T-cell (primary cell): ENCODE results near the gene LRRC4C. TPM values are rescaled to one million over a fixed set of nuclear protein-coding genes. Genes with fewer than 3 reads are reported as not detected.

Source experiments
- ATAC-seq, 4 experiments: fragments of 200-7000 bp in 3 of 4; fragments of 150-1000 bp in 1 of 4; cut with Tn5 transposase; replicated peaks in 1 of 4; 1 replicate in 3 of 4; 2 replicates in 1 of 4; pipeline ENCODE4 v1.10.0; 2021; ENCODE audit warnings: moderate library complexity in 3 of 4, mild to moderate bottlenecking in 2 of 4, moderate number of reproducible peaks in 1 of 4
- CTCF ChIA-PET, 2 donors: fragments of 300-600 bp; sonication (Branson Sonifier 250); formaldehyde crosslinking; loops; one replicate each; lab custom pipeline; 2022; ENCODE audit warnings: antibody characterized with exemption in 2 of 2; lab: Charles Lee
- POLR2A ChIA-PET, 2 donors: fragments of 300-600 bp; sonication (Branson Sonifier 250); formaldehyde crosslinking; loops; one replicate each; lab custom pipeline; 2022; ENCODE audit warnings: antibody characterized with exemption in 2 of 2; lab: Charles Lee
- DNase-seq, 35 experiments: peaks; one replicate each; pipeline versions ENCODE4 v3.0.0 to v3.0.0-alpha.2; 2013 to 2023
- H3K27ac ChIP-seq: one replicate; pipeline ENCODE4 v1.5.1; 2013; ENCODE audit warnings: low read length
- H3K27me3 ChIP-seq, 2 experiments: replicated peaks in 1 of 2; 1 replicate in 1 of 2; 2 replicates in 1 of 2; pipeline versions ENCODE4 v1.6.1 to v1.7.0; 2013; ENCODE audit warnings: low read length in 1 of 2, mixed read lengths in 1 of 2; ENCODE audit not compliant: control insufficient read depth in 2 of 2, insufficient read depth in 2 of 2; ENCODE audit errors: extremely low read depth in 1 of 2
- H3K36me3 ChIP-seq, 2 donors: 1 replicate in 1 of 2; 2 replicates in 1 of 2; pipeline versions ENCODE4 v1.6.1 to v1.7.0; 2013; ENCODE audit warnings: low read length in 1 of 2; ENCODE audit not compliant: control insufficient read depth in 2 of 2, insufficient read depth in 1 of 2; ENCODE audit errors: extremely low read depth in 1 of 2
- H3K4me1 ChIP-seq, 2 experiments: 1 replicate in 1 of 2; 2 replicates in 1 of 2; pipeline versions ENCODE4 v1.6.1 to v1.7.0; 2013; ENCODE audit warnings: low read length in 2 of 2, mixed read lengths in 1 of 2; ENCODE audit not compliant: insufficient read depth in 2 of 2, control insufficient read depth in 1 of 2; ENCODE audit errors: extremely low read depth in 1 of 2
- H3K4me3 ChIP-seq, 2 donors: 1 replicate in 1 of 2; 2 replicates in 1 of 2; pipeline versions ENCODE4 v1.5.1 to v1.7.0; 2013; ENCODE audit warnings: mild to moderate bottlenecking in 2 of 2, low read length in 1 of 2, moderate library complexity in 1 of 2; ENCODE audit not compliant: control insufficient read depth in 1 of 2; ENCODE audit errors: extremely low read depth in 1 of 2
- H3K9me3 ChIP-seq: 2 replicates; pipeline ENCODE4 v1.7.0; 2013
- H3K27ac Mint-ChIP-seq, 2 donors: one replicate each; pipeline ENCODE4 v1.8.0; 2020 to 2021; ENCODE audit warnings: mild to moderate bottlenecking in 2 of 2, mixed read lengths in 2 of 2
- H3K27me3 Mint-ChIP-seq, 2 donors: one replicate each; pipeline ENCODE4 v1.8.0; 2021 to 2022; ENCODE audit warnings: mixed read lengths in 2 of 2
- H3K36me3 Mint-ChIP-seq: one replicate; pipeline ENCODE4 v1.8.0; 2021; ENCODE audit warnings: mixed read lengths
- H3K4me1 Mint-ChIP-seq, 3 donors: one replicate each; pipeline ENCODE4 v1.8.0; 2020 to 2022; ENCODE audit warnings: mixed read lengths in 3 of 3, mild to moderate bottlenecking in 1 of 3
- H3K4me3 Mint-ChIP-seq, 3 donors: one replicate each; pipeline ENCODE4 v1.8.0; 2020 to 2022; ENCODE audit warnings: mild to moderate bottlenecking in 3 of 3, mixed read lengths in 3 of 3, moderate library complexity in 3 of 3
- H3K9me3 Mint-ChIP-seq, 3 donors: one replicate each; pipeline ENCODE4 v1.8.0; 2020 to 2022; ENCODE audit warnings: mixed read lengths in 3 of 3
- WGBS: methylation state at CpG from one replicate; pipeline ENCODE4 v1.1.5; 2013; ENCODE audit warnings: missing lambda C conversion rate; ENCODE audit not compliant: insufficient coverage; 5-methylcytosine and 5-hydroxymethylcytosine counted together
- total RNA-seq, 35 experiments: library from RNA in 6 of 35; stranded (reverse) in 6 of 35; fragments of 120-200 nt in 1 of 35; gene quantifications; one replicate each; pipeline versions ENCODE4 v1.2.1 to v1.2.4 and lab custom pipeline; 2013 to 2026

LRRC4C gene
- total RNA-seq, 5 donors from 2014 or later (not counting 1 experiment from before 2014, with no cell fraction given) = not detected

GRCh38 chr11:40686765-40687164, 772.7 kb downstream of the LRRC4C start:
- no CpG with 5 or more reads among the region's 5 CpGs for WGBS

GRCh38 chr11:40683010-40683409, 776.4 kb downstream of the LRRC4C start:
- Mint-ChIP-seq H3K9me3 (peaks cover 4 to 26% (median 23%) of the 10 kb centered on the region in 3 donors), H3K36me3 (no peaks in the 10 kb centered on the region), H3K4me1 (no peaks in the 10 kb centered on the region), H3K27me3 (no peaks in the 10 kb centered on the region), H3K4me3 (no peak overlapping the region), H3K27ac (no peak overlapping the region)
- no peak overlapping the region for H3K27ac ChIP-seq
- no peak for DNase-seq
- no peaks in the 10 kb centered on the region for H3K36me3 ChIP-seq
- CTCF ChIA-PET = no interaction called here
- H3K27me3 ChIP-seq = no peaks in the 10 kb centered on the region
- H3K4me3 ChIP-seq = no peak overlapping the region
- POLR2A ChIA-PET = no interaction called here
- no peak for ATAC-seq
- 83% methylated on average over 1 of the region's 7 CpGs for WGBS
- peaks cover 3% of the 10 kb centered on the region for H3K9me3 ChIP-seq
- H3K4me1 ChIP-seq = no peaks in the 10 kb centered on the region

More at GRCh38 chr11:40686765-40687164, 772.7 kb downstream of the LRRC4C start:
- ATAC-seq = no peak
- Mint-ChIP-seq H3K36me3 (no peaks in the 10 kb centered on the region), H3K4me3 (no peak overlapping the region), H3K4me1 (no peaks in the 10 kb centered on the region), H3K27me3 (no peaks in the 10 kb centered on the region), H3K27ac (no peak overlapping the region), H3K9me3 (peaks cover 7 to 17% (median 14%) of the 10 kb centered on the region in 3 donors)
- ChIA-PET CTCF (no interaction called here), POLR2A (no interaction called here)
- Histone ChIP-seq H3K9me3 (no peaks in the 10 kb centered on the region), H3K36me3 (no peaks in the 10 kb centered on the region), H3K4me3 (no peak overlapping the region), H3K4me1 (no peaks in the 10 kb centered on the region), H3K27me3 (no peaks in the 10 kb centered on the region), H3K27ac (no peak overlapping the region)
- no peak for DNase-seq

- H3K9me3 ChIP-seq = peaks cover 3% of the 10 kb centered on the region
- no peaks in the 10 kb centered on the region for H3K4me1 ChIP-seq
- H3K27me3 ChIP-seq = no peaks in the 10 kb centered on the region
- Mint-ChIP-seq H3K9me3 (peaks cover 4 to 38% (median 31%) of the 10 kb centered on the region in 3 donors), H3K27me3 (no peaks in the 10 kb centered on the region), H3K4me1 (no peaks in the 10 kb centered on the region), H3K27ac (no peak overlapping the region), H3K36me3 (no peaks in the 10 kb centered on the region), H3K4me3 (no peak overlapping the region)
- H3K27ac ChIP-seq = no peak overlapping the region
- no peaks in the 10 kb centered on the region for H3K36me3 ChIP-seq
- H3K4me3 ChIP-seq = no peak overlapping the region
- POLR2A ChIA-PET = no interaction called here
- DNase-seq (no peak), ATAC-seq (no peak)
- CTCF ChIA-PET = no interaction called here
- 77% methylated on average over 2 of the region's 3 CpGs for WGBS
These were observed 780.2 kb downstream of the LRRC4C start for GRCh38 chr11:40679276-40679675.

GRCh38 chr11:40647295-40647694, 812.2 kb downstream of the LRRC4C start:
- Mint-ChIP-seq H3K4me3 (no peak overlapping the region), H3K4me1 (no peaks in the 10 kb centered on the region), H3K36me3 (no peaks in the 10 kb centered on the region), H3K27me3 (no peaks in the 10 kb centered on the region), H3K27ac (no peak overlapping the region), H3K9me3 (peaks cover 12 to 50% (median 34%) of the 10 kb centered on the region in 3 donors)
- H3K27ac ChIP-seq = no peak overlapping the region
- no peaks in the 10 kb centered on the region for H3K27me3 ChIP-seq
- H3K36me3 ChIP-seq = no peaks in the 10 kb centered on the region
- POLR2A ChIA-PET = no interaction called here
- CTCF ChIA-PET = no interaction called here
- H3K9me3 ChIP-seq = no peaks in the 10 kb centered on the region
- DNase-seq (no peak), ATAC-seq (no peak)
- H3K4me3 ChIP-seq = no peak overlapping the region
- 85% methylated on average over 2 of the region's 2 CpGs for WGBS
- no peaks in the 10 kb centered on the region for H3K4me1 ChIP-seq

- Mint-ChIP-seq H3K4me3 (no peak overlapping the region), H3K9me3 (peaks cover 16 to 33% (median 20%) of the 10 kb centered on the region in 3 donors), H3K36me3 (no peaks in the 10 kb centered on the region), H3K4me1 (no peaks in the 10 kb centered on the region), H3K27me3 (no peaks in the 10 kb centered on the region), H3K27ac (no peak overlapping the region)
- no peaks in the 10 kb centered on the region for H3K27me3 ChIP-seq
- ATAC-seq (no peak), DNase-seq (no peak)
- H3K4me3 ChIP-seq = no peak overlapping the region
- H3K9me3 ChIP-seq = no peaks in the 10 kb centered on the region
- ChIA-PET CTCF (no interaction called here), POLR2A (no interaction called here)
- no peaks in the 10 kb centered on the region for H3K36me3 ChIP-seq
- no peaks in the 10 kb centered on the region for H3K4me1 ChIP-seq
- no CpG with 5 or more reads among the region's 1 CpG for whole genome bisulfite sequencing
- no peak overlapping the region for H3K27ac ChIP-seq
These were observed 817.2 kb downstream of the LRRC4C start for GRCh38 chr11:40642284-40642683.

- H3K27ac ChIP-seq = no peak overlapping the region
- WGBS = no CpG with 5 or more reads among the region's 3 CpGs
- peaks cover 3% of the 10 kb centered on the region for H3K9me3 ChIP-seq
- DNase-seq (no peak), ATAC-seq (no peak)
- no peak overlapping the region for H3K4me3 Mint-ChIP-seq
- CTCF ChIA-PET = interaction anchor here in 1 of 2 donors (0.6 kb wide), 1 partner anchor 24 kb away, joined by 4 read pairs; no protein-coding TSS in a partner anchor
- H3K9me3 Mint-ChIP-seq = peaks cover 9 to 26% (median 20%) of the 10 kb centered on the region in 3 donors
- no peaks in the 10 kb centered on the region for H3K4me1 Mint-ChIP-seq
- H3K4me3 ChIP-seq = no peak overlapping the region
- POLR2A ChIA-PET = no interaction called here
- H3K27me3 ChIP-seq = no peaks in the 10 kb centered on the region
- H3K27me3 Mint-ChIP-seq = no peaks in the 10 kb centered on the region
- H3K36me3 Mint-ChIP-seq = no peaks in the 10 kb centered on the region
- no peaks in the 10 kb centered on the region for H3K4me1 ChIP-seq
- no peak overlapping the region for H3K27ac Mint-ChIP-seq
- H3K36me3 ChIP-seq = no peaks in the 10 kb centered on the region
These were observed 839.8 kb downstream of the LRRC4C start for GRCh38 chr11:40619654-40620053.

- no peaks in the 10 kb centered on the region for H3K36me3 ChIP-seq
- H3K27me3 ChIP-seq = no peaks in the 10 kb centered on the region
- ATAC-seq = no peak
- no peaks in the 10 kb centered on the region for H3K4me1 ChIP-seq
- POLR2A ChIA-PET = no interaction called here
- WGBS = no CpG with 5 or more reads among the region's 3 CpGs
- Mint-ChIP-seq H3K9me3 (peaks cover 43 to 52% (median 45%) of the 10 kb centered on the region in 3 donors), H3K4me3 (no peak overlapping the region), H3K27me3 (no peaks in the 10 kb centered on the region), H3K4me1 (no peaks in the 10 kb centered on the region), H3K36me3 (no peaks in the 10 kb centered on the region), H3K27ac (no peak overlapping the region)
- DNase-seq = no peak
- H3K4me3 ChIP-seq = no peak overlapping the region
- CTCF ChIA-PET = no interaction called here
- H3K27ac ChIP-seq = no peak overlapping the region
- H3K9me3 ChIP-seq = peaks cover 4% of the 10 kb centered on the region
These were observed 852.7 kb downstream of the LRRC4C start for GRCh38 chr11:40606800-40607199.
